Retina (tissue), 1 donor: ENCODE measurements around the gene AARS2.

Experiments
- DNase-seq: peaks from one replicate; pipeline ENCODE4 v3.0.0-alpha.2; 2016

AARS2 gene

GRCh38 chr6:44273617-44274016 is 39.5 kb downstream of the AARS2 start:
- DNase-seq: no peak

- DNase-seq: no peak
Measured at GRCh38 chr6:44272999-44273566, 40.1 kb downstream of the AARS2 start.

DNA sequence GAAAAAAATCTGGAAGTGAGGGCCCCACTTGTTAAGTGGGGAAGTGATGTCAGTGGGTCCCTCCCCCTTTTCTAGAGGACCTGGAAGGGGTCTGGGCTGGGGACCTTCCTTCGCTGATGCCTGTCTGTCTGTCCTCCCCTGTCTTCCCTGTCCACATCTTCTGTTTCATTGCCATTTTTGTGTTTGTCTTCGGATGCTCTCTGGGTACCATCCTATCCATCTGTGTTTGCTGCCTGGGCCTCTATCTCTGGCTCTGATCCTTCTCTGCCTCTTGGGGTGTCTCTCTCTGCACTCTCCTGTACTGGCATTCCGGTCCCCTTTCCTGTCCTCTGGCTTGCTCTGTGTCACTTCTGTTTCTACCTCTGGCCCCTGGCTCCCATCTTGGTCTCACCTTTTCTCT is 40.6 kb downstream of the AARS2 start:
- no peak for DNase-seq

DNA sequence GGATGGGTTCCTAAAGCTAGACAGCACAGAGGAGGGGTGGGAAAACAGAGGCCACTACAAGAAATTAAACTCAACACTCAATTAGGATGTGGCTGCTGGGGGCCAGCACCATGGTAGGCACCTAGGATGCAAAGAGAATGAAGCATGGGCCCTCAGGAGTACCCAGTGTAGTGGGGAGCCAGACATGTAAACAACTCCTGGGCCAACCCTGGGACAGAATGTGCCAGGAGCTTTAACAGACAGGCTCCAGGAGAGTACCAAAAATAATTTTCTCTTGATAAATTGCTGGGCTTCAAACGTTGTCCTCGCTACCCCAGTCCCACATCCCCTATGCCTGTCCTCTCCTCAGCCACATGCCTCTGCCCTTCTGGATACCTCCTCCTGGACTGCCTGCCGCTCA is 41.2 kb downstream of the AARS2 start:
- no peak for DNase-seq

DNA sequence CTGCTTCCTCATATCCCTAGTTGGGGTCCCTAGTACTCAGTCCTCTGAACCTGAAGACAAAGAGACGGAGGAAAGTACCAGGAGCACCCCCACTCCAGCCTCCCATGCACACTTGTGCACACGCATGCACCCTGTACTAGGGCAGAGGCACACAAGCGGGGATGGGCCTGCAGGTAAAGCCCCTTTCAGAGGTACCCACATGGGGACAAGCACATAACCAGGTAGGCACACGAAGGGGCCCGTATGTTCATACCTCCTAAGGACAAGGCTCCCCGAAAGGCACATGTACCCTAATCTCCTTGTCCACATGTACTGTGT is 41.8 kb downstream of the AARS2 start:
- DNase-seq: no peak

DNA sequence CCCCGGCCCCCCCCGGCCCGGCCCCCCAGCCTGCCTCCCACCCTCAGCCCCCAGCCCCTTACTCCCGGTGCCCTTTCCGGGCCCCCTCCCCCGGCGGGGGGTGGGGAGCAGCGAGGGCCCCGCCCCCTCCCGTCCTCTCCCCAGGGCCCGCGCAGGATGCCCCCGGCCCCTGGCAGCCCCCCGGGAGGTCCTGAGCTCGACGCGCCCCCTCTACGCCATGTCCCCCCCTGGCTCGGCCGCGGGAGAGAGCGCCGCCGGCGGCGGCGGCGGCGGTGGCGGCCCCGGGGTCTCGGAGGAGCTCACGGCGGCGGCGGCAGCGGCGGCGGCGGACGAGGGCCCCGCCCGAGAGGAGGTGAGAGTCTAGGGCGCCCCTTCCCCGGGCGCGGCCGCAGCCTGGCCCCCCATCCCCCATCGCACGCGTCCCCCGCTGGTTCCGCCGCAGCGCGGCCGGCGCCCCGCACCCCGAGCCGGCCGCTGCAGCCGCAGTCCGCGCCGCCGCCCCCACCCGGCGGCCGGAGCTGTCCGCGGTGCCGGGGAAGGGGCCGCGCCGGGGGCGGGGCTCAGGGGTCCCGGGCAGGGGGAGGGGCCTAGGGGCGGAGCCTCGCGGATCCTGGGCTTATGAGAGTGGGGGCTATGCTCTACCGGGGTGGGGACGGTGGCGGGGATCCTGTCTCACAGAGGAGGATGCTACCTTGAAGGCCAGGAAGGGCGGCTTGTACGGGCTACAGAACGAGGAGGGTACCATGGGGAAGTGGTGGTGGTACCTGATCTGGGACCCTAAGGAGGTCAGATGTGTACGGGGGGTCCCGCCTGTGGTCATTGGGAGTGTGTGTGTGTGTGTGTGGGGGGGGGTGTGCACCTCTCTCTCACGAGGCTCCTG is 42.4 kb downstream of the AARS2 start:
- DNase-seq: peak; percentile 61

DNA sequence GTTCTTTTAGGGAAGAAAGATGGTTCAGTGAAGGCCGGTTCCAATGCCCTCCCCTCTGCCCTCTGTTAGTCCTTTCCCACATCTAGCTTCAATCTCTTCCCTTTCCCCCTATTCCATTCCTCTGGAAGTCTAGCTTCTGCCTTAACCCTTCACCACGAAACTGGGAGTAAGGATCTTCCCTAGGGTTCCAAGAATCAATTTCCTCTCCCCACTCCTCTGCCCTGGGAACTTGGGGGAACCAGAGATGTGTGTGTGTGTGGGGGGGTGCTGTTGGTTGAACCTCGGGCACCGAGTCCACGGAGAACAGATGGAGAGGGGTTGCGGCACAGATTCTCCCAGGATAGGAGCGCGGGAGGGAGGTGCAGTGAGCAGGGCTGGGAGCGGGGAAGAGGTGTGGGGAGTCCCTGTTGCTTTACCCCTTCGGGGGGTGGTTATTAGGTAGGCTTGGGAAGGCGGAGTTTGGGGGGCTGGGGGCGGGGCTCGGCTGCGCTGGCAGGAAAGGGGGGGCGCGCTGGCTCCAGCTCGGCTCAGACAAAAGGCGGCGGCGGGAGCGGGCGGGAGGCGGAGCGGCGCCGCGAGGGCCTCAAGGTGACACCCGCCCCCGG is 43.1 kb downstream of the AARS2 start, which contains the start of gene TMEM151B:
TSS of gene TMEM151B (plus strand) at position 530 of the 605 bp plus-strand sequence. CDS start 293 bp downstream, outside the sequence.
- peak; percentile 52 for DNase-seq

- no peak for DNase-seq
Measured at GRCh38 chr6:44269178-44269920, 43.8 kb downstream of the AARS2 start.

GRCh38 chr6:44268095-44268628 is 45.0 kb downstream of the AARS2 start:
- DNase-seq: peak; percentile 92

DNA sequence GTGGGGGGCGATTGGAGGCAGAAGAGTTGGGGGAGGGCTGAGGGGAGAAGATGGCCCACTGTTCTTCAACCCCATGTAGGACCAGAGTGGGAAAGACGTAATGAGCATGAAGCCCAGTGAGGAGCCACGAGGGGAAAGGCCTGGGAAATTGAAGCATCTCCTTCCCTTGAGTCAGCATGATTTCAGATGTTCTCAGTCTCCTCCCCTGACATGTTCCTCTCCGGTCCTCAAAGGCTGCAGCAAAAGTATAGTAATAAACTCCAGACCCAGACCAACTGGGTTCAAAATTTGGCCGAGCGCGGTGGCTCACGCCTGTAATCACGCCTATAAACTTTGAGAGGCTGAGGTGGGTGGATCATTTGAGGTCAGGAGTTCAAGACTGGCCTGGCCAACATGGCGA is 45.9 kb downstream of the AARS2 start:
- DNase-seq: no peak

DNA sequence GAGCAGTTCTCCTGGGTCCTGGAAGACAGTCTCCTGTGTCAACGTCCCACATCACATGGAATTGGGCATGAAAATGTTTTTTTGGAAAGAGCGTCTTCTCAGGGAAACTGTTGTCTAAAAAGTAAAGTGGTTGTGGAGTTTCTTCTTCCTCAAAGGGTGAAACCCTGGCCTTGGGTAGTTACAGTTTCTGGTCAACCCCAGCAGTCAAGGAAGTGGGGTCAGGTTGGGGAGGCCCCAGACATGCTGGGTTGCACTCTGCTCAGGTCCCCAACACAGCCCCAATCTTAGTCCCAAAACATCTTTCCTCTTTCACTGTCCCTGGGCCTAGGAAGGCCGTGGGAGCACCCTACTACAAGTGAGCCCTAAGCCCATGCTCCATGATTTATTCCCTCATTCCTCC is 46.8 kb downstream of the AARS2 start:
- DNase-seq: no peak

DNA sequence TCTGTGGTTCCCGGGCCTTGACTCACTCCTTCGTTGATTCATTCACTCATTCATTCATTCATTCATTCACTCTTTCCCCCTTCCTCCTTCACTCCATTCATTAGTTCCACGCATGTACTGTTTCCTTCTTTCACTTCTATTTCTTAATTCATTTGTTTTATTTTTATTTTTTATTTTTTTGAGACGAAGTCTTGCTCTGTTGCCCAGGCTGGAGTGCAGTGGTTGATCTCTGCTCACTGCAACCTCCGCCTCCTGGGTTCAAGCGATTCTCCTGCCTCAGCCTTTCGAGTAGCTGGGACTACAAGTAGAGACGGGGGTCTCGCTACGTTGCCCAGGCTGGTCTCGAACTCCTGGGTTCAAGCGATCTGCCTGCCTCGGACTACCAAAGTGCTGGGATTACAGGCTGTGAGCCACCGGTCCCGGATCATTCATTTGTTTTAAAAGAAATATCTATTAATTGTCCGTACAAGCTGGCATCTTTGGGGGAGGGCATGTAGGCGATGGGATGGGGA is 47.4 kb downstream of the AARS2 start:
- DNase-seq: no peak

GRCh38 chr6:44265007-44265721 is 48.0 kb downstream of the AARS2 start, which contains the start of gene NFKBIE:
Gene NFKBIE (minus strand): TSS chr6:44265551. CDS start chr6:44265346, 205 bp downstream.
- DNase-seq: peak; percentile 89

DNA sequence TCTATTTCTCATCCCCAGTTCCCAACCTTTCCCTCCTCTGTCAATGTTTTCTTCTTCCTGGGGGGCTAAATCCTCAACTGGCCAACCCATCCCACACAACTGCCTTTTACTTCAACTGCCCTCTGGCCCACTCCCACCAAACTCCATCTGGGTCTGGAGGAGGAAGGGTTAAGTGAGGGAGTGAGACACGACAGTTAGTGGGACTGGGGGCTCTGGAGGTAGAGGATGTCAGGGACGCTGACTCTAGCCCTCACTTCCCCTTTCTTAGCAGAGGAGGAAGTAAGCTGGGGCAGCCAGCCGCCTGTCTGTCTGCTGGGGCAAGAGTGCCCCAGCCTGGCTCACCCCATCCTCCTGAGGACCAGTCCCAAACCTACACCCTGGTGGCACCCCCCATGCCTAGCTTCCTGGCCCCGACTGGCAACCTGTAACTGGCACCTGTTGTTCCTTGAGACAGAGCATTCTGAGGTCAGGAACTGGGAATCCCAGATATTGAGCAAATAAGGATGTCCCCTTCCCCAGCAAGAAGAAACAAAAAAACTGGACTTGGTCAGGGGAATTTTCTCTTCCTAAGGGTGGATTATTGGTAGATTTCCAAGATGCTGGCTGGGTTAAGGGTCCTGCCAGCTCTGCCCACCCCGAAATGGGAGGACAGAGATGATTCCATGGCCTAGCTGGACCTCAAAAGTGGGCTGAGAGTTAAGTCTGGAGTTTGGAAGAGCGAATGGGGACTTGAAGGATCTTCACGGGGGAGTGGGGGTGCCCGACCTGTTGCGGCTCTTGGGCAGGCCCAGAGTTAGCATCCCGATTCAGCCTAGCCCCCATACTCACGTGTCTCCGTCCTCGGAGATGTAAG is 48.8 kb downstream of the AARS2 start:
- no peak for DNase-seq

DNA sequence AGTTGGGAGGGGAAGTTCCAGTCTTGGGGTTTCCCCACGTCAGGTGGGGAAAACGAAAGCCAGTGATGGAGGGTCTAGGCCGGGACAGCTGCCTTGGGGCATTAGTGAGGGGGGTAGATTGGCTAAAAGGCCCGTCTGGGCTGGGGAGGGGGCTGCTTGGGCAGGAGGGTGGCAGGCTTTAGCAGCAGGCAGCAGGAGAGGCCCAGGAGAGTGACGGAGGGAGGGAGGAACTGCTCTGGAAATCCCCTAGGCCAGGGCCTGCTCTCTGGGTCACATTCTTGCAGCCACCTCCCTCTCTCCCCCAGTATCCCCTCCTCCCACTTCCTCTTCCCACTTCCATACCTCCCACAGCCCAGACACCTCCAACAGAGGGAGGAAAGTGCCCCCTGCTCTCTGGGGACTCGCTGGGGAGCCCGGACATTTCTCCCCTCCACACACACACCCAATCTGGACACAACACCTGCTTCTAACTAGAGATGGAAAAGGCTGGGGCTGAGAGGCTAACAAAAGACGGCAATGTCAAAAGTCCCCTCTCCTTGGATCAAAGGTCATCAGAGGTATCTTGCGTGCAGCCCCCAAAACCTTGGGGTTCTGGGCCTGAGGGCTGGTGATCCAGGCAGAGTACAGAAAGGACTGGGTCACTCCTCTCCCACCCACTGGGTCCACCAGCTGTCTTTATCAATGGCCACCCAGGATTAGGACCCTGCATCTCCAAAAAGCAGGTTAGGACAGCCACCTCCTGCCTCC is 49.6 kb downstream of the AARS2 start:
- no peak for DNase-seq

DNA sequence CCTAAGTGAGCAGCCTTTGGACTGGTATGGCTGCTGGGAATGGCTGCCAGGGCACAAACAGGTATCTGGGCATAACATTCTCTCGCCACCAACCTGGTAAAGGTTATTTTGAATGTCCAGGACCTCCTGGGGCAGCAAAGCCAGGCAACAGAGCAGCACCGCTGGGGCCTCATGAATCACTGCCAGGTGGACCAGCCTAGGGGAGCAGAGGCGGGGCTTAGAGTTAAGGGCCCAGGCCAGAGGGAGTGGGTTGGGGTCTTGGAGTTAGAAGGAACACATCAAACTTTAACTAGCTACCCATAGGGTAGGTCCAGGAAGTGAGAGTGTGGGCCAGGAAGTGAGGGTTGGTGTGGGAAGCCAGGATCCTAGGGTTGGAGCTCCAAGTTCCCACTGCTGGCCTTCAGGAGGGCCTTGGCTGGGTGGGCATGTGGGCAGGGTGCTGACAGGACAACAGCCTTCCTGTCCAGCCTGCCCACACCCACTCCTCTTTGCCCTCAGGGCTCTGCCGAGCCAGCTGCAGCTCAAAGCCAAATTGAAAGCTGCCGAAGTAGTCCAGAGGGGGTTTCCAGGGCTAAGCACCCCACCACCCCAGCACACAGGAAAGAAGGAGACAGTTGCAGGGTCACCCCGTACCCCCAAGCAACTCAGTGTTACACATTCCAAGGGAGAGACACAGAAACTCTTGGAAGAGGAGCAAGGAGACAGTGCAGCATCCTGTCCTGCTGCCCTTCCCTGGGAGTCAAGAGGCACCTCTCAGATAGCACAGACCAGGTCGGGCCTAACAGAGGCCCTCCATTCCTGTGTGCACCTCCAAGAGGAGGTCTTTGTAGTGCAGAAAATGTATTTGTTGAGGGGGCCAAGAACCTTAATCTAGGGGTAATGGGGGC is 50.4 kb downstream of the AARS2 start:
- DNase-seq: no peak

DNA sequence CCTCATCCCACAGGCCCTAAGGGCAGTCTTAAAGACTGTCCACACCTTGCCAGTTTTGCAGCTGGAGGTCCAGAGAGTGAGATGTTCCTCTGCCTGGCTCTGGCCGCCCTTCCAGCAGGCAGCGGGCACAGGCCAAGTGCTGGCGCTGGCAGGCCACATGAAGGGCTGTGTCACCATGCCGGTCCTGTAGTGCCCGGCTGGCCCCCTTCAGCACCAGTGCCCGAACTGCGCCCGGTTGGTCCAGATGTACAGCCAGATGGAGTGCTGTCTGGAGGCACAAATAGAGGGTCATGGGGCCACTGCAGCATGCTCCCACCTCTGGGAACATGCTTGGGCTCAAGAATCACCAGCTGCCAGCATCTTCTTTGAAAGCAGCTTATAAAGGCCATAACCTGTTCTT is 51.6 kb downstream of the AARS2 start:
- no peak for DNase-seq

- DNase-seq: no peak
Measured at GRCh38 chr6:44260451-44261297, 52.5 kb downstream of the AARS2 start.
